B cell (primary cell): ENCODE results near the gene PAGE5. TPM values are rescaled to one million over a fixed set of nuclear protein-coding genes. Genes with fewer than 3 reads are reported as not detected.

ENCODE experiments used
- ATAC-seq: fragments of 200-7000 bp; cut with Tn5 transposase; one replicate; pipeline ENCODE4 v1.10.0; 2021; ENCODE audit warnings: low read depth, mild to moderate bottlenecking, moderate number of reproducible peaks, moderate library complexity
- CTCF ChIA-PET: fragments of 350-600 bp; sonication (Branson Sonifier 250); formaldehyde crosslinking; loops from one replicate; lab custom pipeline; 2021; ENCODE audit warnings: antibody characterized with exemption, inconsistent platforms; lab: Charles Lee
- POLR2A ChIA-PET: fragments of 350-600 bp; sonication (Branson Sonifier 250); formaldehyde crosslinking; loops from one replicate; lab custom pipeline; 2021; ENCODE audit warnings: antibody characterized with exemption; lab: Charles Lee
- DNase-seq: peaks from one replicate; pipeline ENCODE4 v3.0.0; 2013
- H2AFZ ChIP-seq: 2 replicates; pipeline ENCODE4 v1.6.1; 2012; ENCODE audit warnings: mild to moderate bottlenecking, low read depth, low read length; ENCODE audit not compliant: insufficient read depth, poor library complexity, severe bottlenecking
- H3K27ac ChIP-seq, 2 donors: 1 replicate in 1 of 2; 2 replicates in 1 of 2; pipeline ENCODE4 v1.5.1; 2012 to 2013; ENCODE audit warnings: low read length in 2 of 2, mild to moderate bottlenecking in 2 of 2, moderate library complexity in 1 of 2
- H3K27me3 ChIP-seq, 4 experiments: fragments of 200-600 bp in 1 of 4; sonication (generic) in 1 of 4; replicated peaks in 1 of 4; 1 replicate in 2 of 4; 2 replicates in 2 of 4; pipeline versions ENCODE4 v1.6.1 to v1.7.0; 2013 to 2016; ENCODE audit warnings: low read length in 3 of 4, mild to moderate bottlenecking in 2 of 4, mixed read lengths in 1 of 4, moderate library complexity in 1 of 4; ENCODE audit not compliant: insufficient read depth in 4 of 4, control insufficient read depth in 3 of 4; ENCODE audit errors: control extremely low read depth in 1 of 4
- H3K36me3 ChIP-seq, 2 experiments: replicated peaks in 1 of 2; 1 replicate in 1 of 2; 2 replicates in 1 of 2; pipeline versions ENCODE4 v1.6.1 to v1.7.1; 2013; ENCODE audit warnings: low read length in 1 of 2; ENCODE audit not compliant: insufficient read depth in 2 of 2, control insufficient read depth in 1 of 2; ENCODE audit errors: control extremely low read depth in 1 of 2, extremely low read depth in 1 of 2
- H3K4me1 ChIP-seq, 2 donors: fragments of 200-600 bp in 1 of 2; sonication (generic) in 1 of 2; 1 replicate in 1 of 2; 2 replicates in 1 of 2; pipeline versions ENCODE4 v1.5.1 to v1.6.1; 2013 to 2017; ENCODE audit warnings: low read length in 2 of 2; ENCODE audit not compliant: control insufficient read depth in 2 of 2, insufficient read depth in 2 of 2
- H3K4me2 ChIP-seq: replicated peaks from 2 replicates; pipeline ENCODE3; 2012; ENCODE audit warnings: mild to moderate bottlenecking, low read depth, low read length; ENCODE audit not compliant: poor library complexity, severe bottlenecking
- H3K4me3 ChIP-seq, 5 experiments: fragments of 200-600 bp in 1 of 5; sonication (generic) in 1 of 5; 1 replicate in 3 of 5; 2 replicates in 2 of 5; pipeline versions ENCODE4 v1.5.1 to v1.7.0; 2011 to 2016; ENCODE audit warnings: low read length in 4 of 5, mild to moderate bottlenecking in 4 of 5, low read depth in 2 of 5, control low read depth in 1 of 5, moderate library complexity in 1 of 5; ENCODE audit not compliant: insufficient read depth in 1 of 5; ENCODE audit errors: control extremely low read depth in 1 of 5, extremely low read depth in 1 of 5
- H3K79me2 ChIP-seq: fragments of 200-600 bp; sonication (generic); one replicate; pipeline ENCODE4 v1.6.0; 2016; ENCODE audit warnings: low read length; ENCODE audit not compliant: control insufficient read depth, insufficient read depth
- H3K9ac ChIP-seq: fragments of 200-600 bp; sonication (generic); 2 replicates; pipeline ENCODE4 v1.6.1; 2017; ENCODE audit warnings: mild to moderate bottlenecking, low read length, moderate library complexity
- H3K9me3 ChIP-seq, 3 donors: one replicate each; pipeline versions ENCODE4 v1.6.1 to v1.7.1; 2013; ENCODE audit warnings: low read length in 2 of 3; ENCODE audit not compliant: control insufficient read depth in 2 of 3, insufficient read depth in 1 of 3; ENCODE audit errors: control extremely low read depth in 1 of 3
- H4K20me1 ChIP-seq: 2 replicates; pipeline ENCODE4 v1.6.0; 2012; ENCODE audit warnings: mild to moderate bottlenecking, low read length; ENCODE audit not compliant: insufficient read depth, control insufficient read depth, poor library complexity, severe bottlenecking
- H3K27ac Mint-ChIP-seq: one replicate; pipeline ENCODE4 v1.8.0; 2021; ENCODE audit warnings: mixed read lengths
- H3K27me3 Mint-ChIP-seq: one replicate; pipeline ENCODE4 v1.8.0; 2021; ENCODE audit warnings: mixed read lengths
- H3K4me1 Mint-ChIP-seq: one replicate; pipeline ENCODE4 v1.8.0; 2021; ENCODE audit warnings: mixed read lengths
- H3K4me3 Mint-ChIP-seq: one replicate; pipeline ENCODE4 v1.8.0; 2021; ENCODE audit warnings: mixed read lengths
- H3K9me3 Mint-ChIP-seq: one replicate; pipeline ENCODE4 v1.8.0; 2022; ENCODE audit warnings: mixed read lengths; ENCODE audit not compliant: insufficient read depth
- CTCF ChIP-seq: fragments of 200-600 bp; IDR thresholded peaks from one replicate; pipeline ENCODE4 v1.8.0; 2022; ENCODE audit warnings: antibody characterized with exemption, mild to moderate bottlenecking
- EZH2 ChIP-seq: IDR thresholded peaks from 2 replicates; pipeline ENCODE4 v1.6.1; 2012; ENCODE audit warnings: borderline replicate concordance, low read depth, mild to moderate bottlenecking, moderate library complexity, low read length; ENCODE audit not compliant: insufficient read depth, poor library complexity, severe bottlenecking
- WGBS: methylation state at CpG from one replicate; pipeline ENCODE4 v1.1.5; 2013; ENCODE audit warnings: missing lambda C conversion rate; ENCODE audit not compliant: insufficient coverage; 5-methylcytosine and 5-hydroxymethylcytosine counted together
- intact Hi-C: fragments of 100-400 bp; cut with micrococcal nuclease; formaldehyde crosslinking; loops from one replicate; pipeline ENCODE4 v1.10.0; 2022
- polyA minus RNA-seq: library from RNA; depleted of rRNA, polyadenylated mRNA; stranded (reverse); fragments of >200 nt; gene quantifications from 2 replicates; pipeline ENCODE4 v1.2.3, GENCODE V29; 2012
- polyA plus RNA-seq: library from polyadenylated mRNA; depleted of rRNA; stranded (reverse); fragments of >200 nt; gene quantifications from 2 replicates; pipeline ENCODE4 v1.2.3, GENCODE V29; 2012
- total RNA-seq, 2 donors: library from RNA; stranded (reverse); fragments of 120-200 nt in 1 of 2; gene quantifications; 1 replicate in 1 of 2; 2 replicates in 1 of 2; pipeline versions ENCODE4 v1.2.3 to v1.2.4, GENCODE V29; 2013 to 2022

The PAGE5 gene
- total RNA-seq (not detected in 2 replicates), polyA plus RNA-seq (not detected in 2 replicates), polyA minus RNA-seq (not detected in 2 replicates)
- total RNA-seq (2013): not detected

- Histone ChIP-seq H3K4me3 (no peak within 1 kb of the TSS), H3K9ac (no peak within 1 kb of the TSS), H3K4me1 (no peaks in the 10 kb centered on the region), H3K36me3 (no peaks in the 10 kb centered on the region), H4K20me1 (no peaks in the 10 kb centered on the region), H3K4me2 (no peak within 1 kb of the TSS), H2AFZ (no peak within 1 kb of the TSS), H3K27ac (no peak within 1 kb of the TSS), H3K79me2 (no peaks in the 10 kb centered on the region), H3K9me3 (no peaks in the 10 kb centered on the region), H3K27me3 (no peaks in the 10 kb centered on the region)
- Mint-ChIP-seq H3K9me3 (no peaks in the 10 kb centered on the region), H3K27me3 (no peaks in the 10 kb centered on the region), H3K4me3 (no peak within 1 kb of the TSS), H3K27ac (no peak within 1 kb of the TSS), H3K4me1 (no peaks in the 10 kb centered on the region)
- DNase-seq (no peak), ATAC-seq (no peak)
- ChIA-PET CTCF (no interaction called here), POLR2A (no interaction called here)
- WGBS: 87% methylated on average over 22 of the region's 30 CpGs
- TF ChIP-seq CTCF (no peak), EZH2 (no peak)
- intact Hi-C loops: no loop called here
These were observed at the start of gene PAGE5 for GRCh38 chrX:55220119-55220794. Gene PAGE5 (plus strand): TSS chrX:55220346. CDS start chrX:55221383, 1,037 bp downstream.

- Histone ChIP-seq H3K9me3 (no peaks in the 10 kb centered on the region), H3K4me3 (no peak overlapping the region), H3K27me3 (no peaks in the 10 kb centered on the region), H3K4me1 (no peaks in the 10 kb centered on the region), H3K4me2 (no peak overlapping the region), H3K36me3 (no peaks in the 10 kb centered on the region), H2AFZ (no peak overlapping the region), H3K9ac (no peak overlapping the region), H4K20me1 (no peaks in the 10 kb centered on the region), H3K27ac (no peak overlapping the region), H3K79me2 (no peaks in the 10 kb centered on the region)
- WGBS: 100% methylated on average over 1 of the region's 2 CpGs
- H3K27me3 Mint-ChIP-seq: no peaks in the 10 kb centered on the region
- ATAC-seq (no peak), DNase-seq (no peak)
- TF ChIP-seq CTCF (no peak), EZH2 (no peak)
- no peaks in the 10 kb centered on the region for H3K4me1 Mint-ChIP-seq
- no peaks in the 10 kb centered on the region for H3K9me3 Mint-ChIP-seq
- POLR2A ChIA-PET: no interaction called here
- CTCF ChIA-PET: no interaction called here
- intact Hi-C loops: no loop called here
- H3K27ac Mint-ChIP-seq: no peak overlapping the region
- H3K4me3 Mint-ChIP-seq: no peak overlapping the region
These were observed 32.9 kb upstream of the PAGE5 start for GRCh38 chrX:55187281-55187680.
